IMR-90 (cell line): Measurements from ENCODE around the gene KRTAP12-1. TPM values are rescaled to one million over a fixed set of nuclear protein-coding genes. Genes with fewer than 3 reads are reported as not detected.

Experiments
- ATAC-seq: fragments of 200-7000 bp; cut with Tn5 transposase; 2 replicates; pipeline ENCODE4 v1.9.1; 2020; ENCODE audit warnings: low read depth, mild to moderate bottlenecking, moderate library complexity
- BruUV-seq: library from RNA; stranded (reverse); fragments of 400-500 nt; replicated peaks from 2 replicates; lab custom pipeline; 2021; lab: Mats Ljungman, UMichigan
- CTCF ChIA-PET: fragments of 300-600 bp; formaldehyde crosslinking; extraction: SDS; loops from one replicate; lab custom pipeline; 2021; ENCODE audit warnings: antibody characterized with exemption; lab: Yijun Ruan, JAX
- POLR2A ChIA-PET: fragments of 300-600 bp; sonication (Branson Sonifier 250); formaldehyde crosslinking; loops from one replicate; lab custom pipeline; 2022; ENCODE audit warnings: antibody characterized with exemption; ENCODE audit not compliant: unreplicated experiment; lab: Charles Lee
- DNase-seq: peaks from one replicate; pipeline ENCODE4 v3.0.0; 2013
- H2AFZ ChIP-seq: replicated peaks from 2 replicates; pipeline ENCODE3; 2013; ENCODE audit warnings: low read length, mild to moderate bottlenecking; ENCODE audit not compliant: poor library complexity
- H2AK5ac ChIP-seq: 2 replicates; pipeline ENCODE4 v1.6.1; 2013; ENCODE audit warnings: low read depth, low read length, inconsistent platforms
- H2AK9ac ChIP-seq: replicated peaks from 2 replicates; pipeline ENCODE3; 2013; ENCODE audit warnings: mild to moderate bottlenecking, low read depth, low read length, moderate library complexity; ENCODE audit not compliant: poor library complexity
- H2BK120ac ChIP-seq: 2 replicates; pipeline ENCODE4 v1.6.1; 2013; ENCODE audit warnings: low read depth, low read length, inconsistent platforms
- H2BK15ac ChIP-seq: 3 replicates; pipeline ENCODE4 v1.6.1; 2013; ENCODE audit warnings: low read depth, low read length, inconsistent platforms
- H2BK20ac ChIP-seq: 2 replicates; pipeline ENCODE4 v1.6.1; 2013; ENCODE audit warnings: low read depth, mild to moderate bottlenecking, inconsistent platforms, low read length, moderate library complexity
- H2BK5ac ChIP-seq: 2 replicates; pipeline ENCODE4 v1.6.1; 2013; ENCODE audit warnings: mild to moderate bottlenecking, low read depth, low read length, inconsistent platforms; ENCODE audit not compliant: poor library complexity, severe bottlenecking
- H3K14ac ChIP-seq: replicated peaks from 2 replicates; pipeline ENCODE4 v1.6.1; 2013; ENCODE audit warnings: low read depth, low read length, inconsistent platforms
- H3K18ac ChIP-seq: 2 replicates; pipeline ENCODE4 v1.6.1; 2013; ENCODE audit warnings: low read depth, low read length, control low read depth
- H3K23ac ChIP-seq: 2 replicates; pipeline ENCODE4 v1.6.1; 2013; ENCODE audit warnings: low read depth, low read length, inconsistent platforms
- H3K27ac ChIP-seq: 2 replicates; pipeline ENCODE4 v1.5.1; 2013; ENCODE audit warnings: mild to moderate bottlenecking, control low read depth, low read length; ENCODE audit not compliant: insufficient read depth
- H3K27me3 ChIP-seq: 2 replicates; pipeline ENCODE4 v1.6.1; 2013; ENCODE audit warnings: low read length; ENCODE audit not compliant: control insufficient read depth, insufficient read depth
- H3K36me3 ChIP-seq: 2 replicates; pipeline ENCODE4 v1.6.1; 2013; ENCODE audit warnings: low read length, mixed read lengths; ENCODE audit not compliant: control insufficient read depth, insufficient read depth
- H3K4ac ChIP-seq: 2 replicates; pipeline ENCODE4 v1.6.1; 2013; ENCODE audit warnings: low read depth, low read length, inconsistent platforms
- H3K4me1 ChIP-seq: 2 replicates; pipeline ENCODE4 v1.6.1; 2013; ENCODE audit warnings: low read length, mixed read lengths; ENCODE audit not compliant: control insufficient read depth, insufficient read depth
- H3K4me2 ChIP-seq: 2 replicates; pipeline ENCODE4 v1.6.1; 2013; ENCODE audit warnings: low read depth, mild to moderate bottlenecking, control low read depth, low read length, moderate library complexity
- H3K4me3 ChIP-seq: 2 replicates; pipeline ENCODE4 v1.5.1; 2013; ENCODE audit warnings: low read depth, mild to moderate bottlenecking, control low read depth, low read length, moderate library complexity; ENCODE audit not compliant: insufficient read depth
- H3K56ac ChIP-seq: 2 replicates; pipeline ENCODE4 v1.6.1; 2013; ENCODE audit warnings: low read length, inconsistent platforms; ENCODE audit not compliant: insufficient read depth; ENCODE audit errors: extremely low read depth
- H3K79me1 ChIP-seq, 2 experiments: 2 replicates each; pipeline ENCODE4 v1.6.1; 2013; ENCODE audit warnings: low read length in 2 of 2, inconsistent platforms in 1 of 2, low read depth in 1 of 2
- H3K9ac ChIP-seq: 2 replicates; pipeline ENCODE4 v1.6.1; 2013; ENCODE audit warnings: low read depth, low read length, control low read depth
- H3K9me1 ChIP-seq: 2 replicates; pipeline ENCODE4 v1.6.1; 2013; ENCODE audit warnings: low read length, inconsistent platforms; ENCODE audit not compliant: insufficient read depth
- H3K9me3 ChIP-seq: 2 replicates; pipeline ENCODE4 v1.6.1; 2013; ENCODE audit warnings: low read length; ENCODE audit not compliant: control insufficient read depth, insufficient read depth
- H4K20me1 ChIP-seq: 2 replicates; pipeline ENCODE4 v1.6.1; 2013; ENCODE audit warnings: low read length, inconsistent platforms; ENCODE audit not compliant: insufficient read depth
- H4K5ac ChIP-seq: 2 replicates; pipeline ENCODE4 v1.6.1; 2013; ENCODE audit warnings: mild to moderate bottlenecking, low read depth, low read length, control low read depth
- H4K8ac ChIP-seq, 2 experiments: 2 replicates each; pipeline ENCODE4 v1.6.1; 2013; ENCODE audit warnings: low read depth in 2 of 2, low read length in 2 of 2, control low read depth in 1 of 2, inconsistent platforms in 1 of 2
- H4K91ac ChIP-seq: 2 replicates; pipeline ENCODE4 v1.6.1; 2013; ENCODE audit warnings: low read depth, low read length, inconsistent platforms; ENCODE audit not compliant: insufficient read depth
- CEBPB ChIP-seq: IDR thresholded peaks from 2 replicates; pipeline ENCODE4 v1.6.1; 2012; ENCODE audit warnings: low read depth, low read length, improper control_type of control experiment
- CTCF ChIP-seq: conservative IDR thresholded peaks from 2 replicates; pipeline ENCODE4 v1.5.1; 2012; ENCODE audit warnings: mild to moderate bottlenecking, low read depth, low read length, improper control_type of control experiment
- MAFK ChIP-seq: IDR thresholded peaks from 2 replicates; pipeline ENCODE4 v1.6.1; 2012; ENCODE audit warnings: low read depth, low read length, improper control_type of control experiment
- RAD21 ChIP-seq: IDR thresholded peaks from 2 replicates; pipeline ENCODE4 v1.6.1; 2012; ENCODE audit warnings: low read length, improper control_type of control experiment
- RCOR1 ChIP-seq: IDR thresholded peaks from 2 replicates; pipeline ENCODE4 v1.6.1; 2012; ENCODE audit warnings: mild to moderate bottlenecking, low read length, improper control_type of control experiment; ENCODE audit not compliant: insufficient replicate concordance
- SMC3 ChIP-seq: fragments of 150-350 bp; IDR thresholded peaks from 2 replicates; pipeline ENCODE4 v1.6.1; 2016; ENCODE audit warnings: low read depth, mild to moderate bottlenecking, antibody characterized with exemption, low read length, moderate library complexity
- WGBS, 2 experiments: methylation state at CpG; one replicate each; pipeline versions ENCODE4 v1.1.5 to v1.1.7; 2013; ENCODE audit warnings: missing lambda C conversion rate in 2 of 2; ENCODE audit not compliant: insufficient read length in 1 of 2; ENCODE audit errors: extremely low coverage in 2 of 2; 5-methylcytosine and 5-hydroxymethylcytosine counted together
- dilution Hi-C: fragments of 300-500 bp; cut with HindIII; formaldehyde crosslinking; loops from one replicate; pipeline ENCODE4 v1.14.3; 2018; ENCODE audit warnings: low sequenced_read_pairs; ENCODE audit not compliant: unreplicated experiment
- in situ Hi-C: fragments of 300-500 bp; cut with MboI; formaldehyde crosslinking; loops from 3 replicates; pipeline ENCODE4 v1.14.3; 2019; ENCODE audit warnings: low sequenced_read_pairs, inconsistent platforms, mixed read lengths
- intact Hi-C: fragments of 100-400 bp; cut with micrococcal nuclease; formaldehyde crosslinking; loops from 2 replicates; pipeline ENCODE4 v1.10.0; 2022
- polyA plus RNA-seq, 3 experiments: library from polyadenylated mRNA; depleted of rRNA; stranded (reverse); fragments of >200 nt; gene quantifications; 2 replicates each; pipeline ENCODE4 v1.2.3, GENCODE V29; 2012; ENCODE audit warnings: low replicate concordance in 1 of 3
- total RNA-seq: library from RNA; depleted of rRNA; stranded (reverse); fragments of >200 nt; gene quantifications from 2 replicates; pipeline ENCODE4 v1.2.3, GENCODE V29; 2012

Gene KRTAP12-1
- total and polyA plus RNA-seq, 2 of the 4 experiments (the other 2 are of a cell fraction) = not detected

GRCh38 chr21:44720170-44720569 is 38.2 kb upstream of the KRTAP12-1 start:
- H4K8ac ChIP-seq = no peak overlapping the region
- no peak overlapping the region for H2BK15ac ChIP-seq
- H3K79me1 ChIP-seq = no peaks in the 10 kb centered on the region
- no peak overlapping the region for H2AK9ac ChIP-seq
- in situ Hi-C loops (no loop called here), intact Hi-C loops (no loop called here), dilution Hi-C loops (no loop called here)
- no peak overlapping the region for H3K4me2 ChIP-seq
- no peaks in the 10 kb centered on the region for H3K36me3 ChIP-seq
- no peak overlapping the region for H3K27ac ChIP-seq
- H3K4me1 ChIP-seq = no peaks in the 10 kb centered on the region
- ChIA-PET CTCF (interaction anchor here (0.7 kb wide), 1 partner anchor 42 kb away, joined by 3 read pairs; no protein-coding TSS in a partner anchor), POLR2A (no interaction called here)
- H4K91ac ChIP-seq = no peak overlapping the region
- H3K9me3 ChIP-seq = no peaks in the 10 kb centered on the region
- TF ChIP-seq SMC3 = no peak
- no peak for TF ChIP-seq RCOR1
- TF ChIP-seq RAD21 = no peak
- no peak for TF ChIP-seq MAFK
- no peak for TF ChIP-seq CTCF
- no peak for TF ChIP-seq CEBPB
- BruUV-seq = no TSS peak
- H2AK5ac ChIP-seq = no peak overlapping the region
- peaks cover 43% of the 10 kb centered on the region for H3K27me3 ChIP-seq
- ATAC-seq = no peak
- no peak overlapping the region for H4K5ac ChIP-seq
- no peak overlapping the region for H3K18ac ChIP-seq
- no peaks in the 10 kb centered on the region for H3K9me1 ChIP-seq
- no peak overlapping the region for H2AFZ ChIP-seq
- no peak overlapping the region for H3K4me3 ChIP-seq
- H3K14ac ChIP-seq = no peak overlapping the region
- H3K23ac ChIP-seq = no peak overlapping the region
- no peak overlapping the region for H3K4ac ChIP-seq
- no peak overlapping the region for H2BK20ac ChIP-seq
- H2BK5ac ChIP-seq = no peak overlapping the region
- no peaks in the 10 kb centered on the region for H4K20me1 ChIP-seq
- no peak overlapping the region for H3K9ac ChIP-seq
- no CpG with 5 or more reads among the region's 2 CpGs for WGBS, 2 experiments
- no peak for DNase-seq
- no peak overlapping the region for H3K56ac ChIP-seq
- no peak overlapping the region for H2BK120ac ChIP-seq
